Stomach (tissue), 9 donors: ENCODE data around the gene GALR3. TPM values are rescaled to one million over a fixed set of nuclear protein-coding genes. Genes with fewer than 3 reads are reported as not detected.

ENCODE experiments used
- DNase-seq, 2 donors: peaks; one replicate each; pipeline versions ENCODE4 v3.0.0 to v3.0.0-alpha.2; 2013 to 2019
- H3K27ac ChIP-seq, 5 donors: fragments of 200-600 bp in 4 of 5; sonication (generic) in 4 of 5; one replicate each; pipeline ENCODE4 v1.5.1; 2013 to 2019; ENCODE audit warnings: mild to moderate bottlenecking in 1 of 5, moderate library complexity in 1 of 5
- H3K27me3 ChIP-seq, 3 donors: fragments of 200-600 bp; sonication (generic); one replicate each; pipeline ENCODE4 v1.5.1; 2017 to 2019; ENCODE audit warnings: mixed run types in 1 of 3
- H3K36me3 ChIP-seq, 4 donors: fragments of 200-600 bp; sonication (generic); 1 replicate in 3 of 4; 2 replicates in 1 of 4; pipeline ENCODE4 v1.5.1; 2016 to 2019
- H3K4me1 ChIP-seq, 4 donors: fragments of 200-600 bp; sonication (generic); one replicate each; pipeline ENCODE4 v1.5.1; 2016 to 2019
- H3K4me3 ChIP-seq, 4 donors: fragments of 200-600 bp; sonication (generic) in 3 of 4; one replicate each; pipeline ENCODE4 v1.5.1; 2016 to 2019; ENCODE audit warnings: mild to moderate bottlenecking in 1 of 4
- H3K9me3 ChIP-seq, 4 donors: fragments of 200-600 bp; sonication (generic); one replicate each; pipeline ENCODE4 v1.5.1; 2016 to 2019
- CTCF ChIP-seq, 7 experiments: fragments of 450-650 bp in 4 of 7; fragments of 200-600 bp in 3 of 7; sonication (generic) in 3 of 7; IDR thresholded peaks; one replicate each; pipeline ENCODE4 v1.5.1; 2016 to 2019; ENCODE audit warnings: antibody characterized with exemption in 7 of 7, control low read depth in 2 of 7, mild to moderate bottlenecking in 1 of 7
- EP300 ChIP-seq: sonication (generic); formaldehyde crosslinking; IDR thresholded peaks from one replicate; pipeline ENCODE4 v1.6.1; 2017; ENCODE audit warnings: antibody characterized with exemption
- POLR2A ChIP-seq, 4 donors: fragments of 450-650 bp; IDR thresholded peaks; one replicate each; pipeline ENCODE4 v1.6.1; 2016; ENCODE audit warnings: antibody characterized with exemption in 4 of 4, control low read depth in 2 of 4, mild to moderate bottlenecking in 1 of 4, moderate library complexity in 1 of 4
- POLR2AphosphoS5 ChIP-seq, 3 donors: sonication (generic); formaldehyde crosslinking; IDR thresholded peaks; one replicate each; pipeline ENCODE4 v1.6.1; 2016; ENCODE audit warnings: antibody characterized with exemption in 3 of 3
- WGBS, 5 donors: extraction: QIAGEN DNeasy Blood & Tissue Kit in 3 of 5; methylation state at CpG; one replicate each; pipeline versions ENCODE4 v1.1.5 to v1.1.7; 2013 to 2018; 5-methylcytosine and 5-hydroxymethylcytosine counted together
- intact Hi-C: fragments of 100-400 bp; cut with DNase I; formaldehyde crosslinking; loops from one replicate; pipeline ENCODE4 v1.15.1; 2023; ENCODE audit warnings: low total_unique reads
- polyA plus RNA-seq, 3 donors: library from polyadenylated mRNA; stranded (reverse); fragments of 200-250 nt; gene quantifications; one replicate each; pipeline ENCODE4 v1.2.3, GENCODE V29; 2013
- total RNA-seq, 5 donors: library from RNA; depleted of rRNA; stranded (reverse); fragments of >200 nt; gene quantifications; one replicate each; pipeline versions ENCODE4 v1.1.0 to v1.2.3, GENCODE V29; 2014 to 2016
- donor health status: healthy with polysubstance abuse.
- donor health status: Bipolar disorder and iron deficiency.
- donor health status: healthy.

GALR3 gene
- total and polyA plus RNA-seq, 8 donors: not detected

- no peak overlapping the region for H3K27ac ChIP-seq
- H3K4me3 ChIP-seq: no peak overlapping the region
- H3K4me1 ChIP-seq: peaks cover 10 to 26% (median 22%) of the 10 kb centered on the region in 4 donors
- 85 to 94% (median 92%) methylated on average over 17 to 27 of the region's 27 CpGs for WGBS, 5 donors
- intact Hi-C loops: loop anchor here (10.0 kb wide), 1 partner anchor 152 kb away; no protein-coding TSS in a partner anchor
- peaks cover 0 to 3% (median under 1%) of the 10 kb centered on the region in 3 donors for H3K27me3 ChIP-seq
- no peaks in the 10 kb centered on the region for H3K9me3 ChIP-seq
- no peak for TF ChIP-seq POLR2AphosphoS5 (IDR thresholded peaks at IDR 0.05)
- DNase-seq: no peak
- H3K36me3 ChIP-seq: peaks cover 0 to 41% (median 37%) of the 10 kb centered on the region in 4 donors
Measured at GRCh38 chr22:37812869-37813678, 10.1 kb upstream of the GALR3 start.

DNA sequence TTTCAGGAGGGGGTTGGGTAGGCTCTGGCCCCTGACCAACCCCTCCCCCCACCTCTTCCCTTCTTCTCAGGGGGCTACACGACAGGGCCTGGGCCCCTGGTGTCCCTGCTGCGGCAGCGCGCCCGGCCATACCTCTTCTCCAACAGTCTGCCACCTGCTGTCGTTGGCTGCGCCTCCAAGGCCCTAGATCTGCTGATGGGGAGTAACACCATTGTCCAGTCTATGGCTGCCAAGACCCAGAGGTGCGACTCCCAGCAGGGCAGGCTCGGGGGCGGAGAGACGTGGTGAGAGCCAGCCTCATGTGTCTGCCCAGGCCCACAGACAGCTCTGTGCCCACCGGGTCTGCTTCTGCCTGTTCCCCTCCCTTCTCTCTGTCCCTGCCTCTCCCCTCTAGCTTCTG, 7.6 kb upstream of the GALR3 start:
- peaks cover 0 to 29% (median 15%) of the 10 kb centered on the region in 3 donors for H3K27me3 ChIP-seq
- H3K27ac ChIP-seq: no peak overlapping the region
- H3K36me3 ChIP-seq: peaks cover 0 to 41% (median 34%) of the 10 kb centered on the region in 4 donors
- intact Hi-C loops: loop anchor here (5.0 to 10.0 kb wide), 2 partner anchors 47 to 149 kb away; no protein-coding TSS in a partner anchor
- 86 to 92% (median 89%) methylated on average over 11 to 12 of the region's 12 CpGs for WGBS, 5 donors
- H3K9me3 ChIP-seq: no peaks in the 10 kb centered on the region
- DNase-seq: no peak
- no peak for TF ChIP-seq POLR2A (IDR thresholded peaks at IDR 0.05)
- no peak overlapping the region for H3K4me3 ChIP-seq
- peaks cover 15 to 24% (median 20%) of the 10 kb centered on the region in 4 donors for H3K4me1 ChIP-seq

DNA sequence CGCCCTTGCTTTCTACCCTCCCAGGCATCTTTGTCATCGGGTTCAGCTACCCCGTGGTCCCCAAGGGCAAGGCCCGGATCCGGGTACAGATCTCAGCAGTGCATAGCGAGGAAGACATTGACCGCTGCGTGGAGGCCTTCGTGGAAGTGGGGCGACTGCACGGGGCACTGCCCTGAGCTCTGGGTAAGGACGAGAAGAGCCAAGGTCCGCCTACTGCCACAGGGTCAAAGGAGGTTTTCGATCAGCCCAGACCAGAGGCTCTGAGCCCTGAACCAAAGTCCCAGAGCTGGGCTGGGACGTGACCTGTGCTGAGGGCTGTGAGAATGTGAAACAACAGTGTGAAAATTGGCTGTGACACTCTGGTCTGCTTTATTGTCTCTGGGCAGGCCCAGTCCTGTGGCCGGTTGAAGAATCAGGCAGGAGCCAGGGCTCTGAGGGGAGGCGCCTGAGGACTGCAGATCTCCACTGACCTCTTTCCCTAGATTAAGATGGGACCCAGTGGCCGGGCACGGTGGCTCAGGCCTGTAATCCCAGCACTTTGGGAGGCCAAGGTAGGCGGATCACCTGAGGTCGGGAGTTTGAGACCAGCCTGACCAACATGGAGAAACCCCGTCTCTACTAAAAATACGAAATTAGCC, 6.5 kb upstream of the GALR3 start:
- H3K4me3 ChIP-seq: no peak overlapping the region
- no peaks in the 10 kb centered on the region for H3K9me3 ChIP-seq
- peaks cover 0 to 39% (median 19%) of the 10 kb centered on the region in 3 donors for H3K27me3 ChIP-seq
- no peak overlapping the region for H3K27ac ChIP-seq
- WGBS, 5 donors: 89 to 94% (median 92%) methylated on average over 21 to 23 of the region's 23 CpGs
- no peak for DNase-seq
- peaks cover 0 to 41% (median 34%) of the 10 kb centered on the region in 4 donors for H3K36me3 ChIP-seq
- no peak for TF ChIP-seq CTCF (IDR thresholded peaks at IDR 0.05)
- TF ChIP-seq POLR2AphosphoS5 (IDR thresholded peaks at IDR 0.05): no peak
- TF ChIP-seq EP300: no peak
- no peak for TF ChIP-seq POLR2A (IDR thresholded peaks at IDR 0.05)
- peaks cover 15 to 24% (median 20%) of the 10 kb centered on the region in 4 donors for H3K4me1 ChIP-seq
- intact Hi-C loops: loop anchor here (5.0 to 10.0 kb wide), 2 partner anchors 46 to 148 kb away; no protein-coding TSS in a partner anchor

- peak in 5 of 7 experiments; percentile 88 to 95 (median 94) for TF ChIP-seq CTCF (IDR thresholded peaks at IDR 0.05)
- TF ChIP-seq POLR2AphosphoS5 (IDR thresholded peaks at IDR 0.05): peak in 1 of 3 donors; percentile 75
- TF ChIP-seq POLR2A (IDR thresholded peaks at IDR 0.05): no peak
- Histone ChIP-seq H3K36me3 (peaks cover 0 to 39% (median 34%) of the 10 kb centered on the region in 4 donors), H3K27ac (peak overlapping the region in 1 of 5 donors; percentile 53), H3K4me3 (peak overlapping the region; percentile 27 to 54 (median 44)), H3K9me3 (no peaks in the 10 kb centered on the region), H3K27me3 (peaks cover 2 to 51% (median 29%) of the 10 kb centered on the region in 3 donors), H3K4me1 (peaks cover 15 to 24% (median 20%) of the 10 kb centered on the region in 4 donors)
- 1 to 4% (median 2%) methylated on average over 16 to 29 of the region's 29 CpGs for WGBS, 5 donors
- intact Hi-C loops: loop anchor here (5.0 to 10.0 kb wide), 2 partner anchors 44 to 147 kb away; no protein-coding TSS in a partner anchor
- DNase-seq: peak; percentile 89 to 94
Measured at GRCh38 chr22:37817705-37818408, 5.3 kb upstream of the GALR3 start.
